Neural cell (in vitro differentiated cells): ENCODE results near the gene ERGIC3.

Experiments
- CTCF ChIP-seq: fragments of 450-650 bp; IDR thresholded peaks from 2 replicates; pipeline ENCODE4 v1.5.1; 2014; ENCODE audit warnings: antibody characterized with exemption, mild to moderate bottlenecking, moderate library complexity; ENCODE audit not compliant: poor library complexity, severe bottlenecking
- EP300 ChIP-seq: fragments of 450-650 bp; conservative IDR thresholded peaks from 2 replicates; pipeline ENCODE4 v1.6.1; 2014; ENCODE audit warnings: antibody characterized with exemption, mild to moderate bottlenecking, moderate library complexity; ENCODE audit not compliant: poor library complexity, severe bottlenecking
- EZH2 ChIP-seq: fragments of 200-600, 300-800 bp; shearing (Covaris generic), sonication (generic); IDR thresholded peaks from 2 replicates; pipeline ENCODE4 v1.6.1; 2014; ENCODE audit warnings: antibody characterized with exemption, low read length, borderline replicate concordance, mild to moderate bottlenecking; ENCODE audit not compliant: insufficient read depth, poor library complexity, severe bottlenecking
- POLR2AphosphoS5 ChIP-seq: IDR thresholded peaks from 2 replicates; pipeline ENCODE4 v1.6.1; 2012
- RAD21 ChIP-seq: fragments of 450-650 bp; conservative IDR thresholded peaks from 2 replicates; pipeline ENCODE4 v1.6.1; 2014; ENCODE audit warnings: antibody characterized with exemption, mild to moderate bottlenecking, moderate library complexity
- SMC3 ChIP-seq: fragments of 450-650 bp; conservative IDR thresholded peaks from 2 replicates; pipeline ENCODE4 v1.6.1; 2014; ENCODE audit warnings: antibody characterized with exemption, mild to moderate bottlenecking, moderate library complexity; ENCODE audit not compliant: poor library complexity
- TAF1 ChIP-seq: IDR thresholded peaks from 2 replicates; pipeline ENCODE4 v1.6.1; 2012; ENCODE audit warnings: low read depth

- TF ChIP-seq RAD21, result no peak
- no peak for TF ChIP-seq TAF1
- TF ChIP-seq EZH2, result no peak
- no peak for TF ChIP-seq CTCF
- TF ChIP-seq POLR2AphosphoS5, result no peak
- no peak for TF ChIP-seq SMC3
- TF ChIP-seq EP300, result no peak
Measured at GRCh38 chr20:35499271-35499670, 42.6 kb upstream of the ERGIC3 start.
